ENCODE results near the gene SLBP. TPM values are rescaled to one million over a fixed set of nuclear protein-coding genes. Genes with fewer than 3 reads are reported as not detected.

SLBP gene
- total RNA-seq, 1 donor from 2014 or later, result 11.7 TPM

DNA sequence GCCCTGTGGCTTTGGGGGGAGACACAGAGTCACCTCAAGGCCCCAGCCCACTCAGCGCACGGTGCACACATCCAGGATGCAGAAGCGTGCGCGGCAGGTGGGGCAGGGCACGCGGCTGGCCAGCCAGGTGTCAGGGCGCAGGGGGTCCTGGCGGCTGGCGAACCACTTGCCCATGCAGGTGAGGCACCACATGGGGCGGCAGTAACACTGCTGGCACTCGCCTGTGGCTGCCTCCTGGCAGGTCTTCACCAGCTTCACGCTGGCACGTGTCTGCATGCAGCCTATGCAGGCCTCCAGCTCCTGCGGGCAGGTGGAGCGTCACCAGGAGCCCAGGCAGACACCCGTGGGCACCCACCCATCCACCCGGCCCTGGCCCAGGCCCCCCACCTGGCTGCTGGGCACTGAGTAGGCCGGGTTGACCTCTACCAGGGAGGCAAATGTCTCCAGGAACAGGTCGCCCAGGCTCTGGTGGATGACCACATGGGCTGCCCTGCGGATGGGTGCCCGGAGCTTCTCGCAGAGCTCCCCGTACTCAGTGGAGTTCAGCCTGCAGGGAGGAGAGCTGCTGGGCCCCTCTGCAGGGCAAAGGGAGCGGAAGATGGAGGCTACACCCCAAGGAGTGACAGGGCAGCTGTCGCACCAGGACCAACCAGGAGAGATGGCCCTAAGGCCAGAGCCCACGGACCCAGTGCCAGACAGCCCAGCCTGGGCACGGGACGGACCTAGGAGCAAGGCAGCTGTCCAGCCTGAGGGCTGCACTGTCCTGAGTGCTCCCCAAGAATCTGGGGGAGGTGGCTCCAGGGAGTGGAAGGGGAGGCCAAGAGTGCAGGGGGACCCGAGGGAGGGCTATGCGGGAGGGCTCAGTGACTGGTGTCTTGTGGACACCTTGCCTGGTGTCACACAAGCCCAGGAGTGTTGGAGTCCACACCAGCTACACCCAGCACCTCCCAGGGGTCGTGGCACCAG, 5.3 kb upstream of the SLBP start:
- peaks cover 21% of the 10 kb centered on the region for H3K36me3 ChIP-seq
- DNase-seq, result no peak
- no peak for TF ChIP-seq CTCF (IDR thresholded peaks at IDR 0.05; ENCODE audit: borderline replicate concordance)
- peak overlapping the region; percentile 16 for H3K27ac ChIP-seq (replicated peaks)
- H3K9me3 ChIP-seq (replicated peaks), result no peaks in the 10 kb centered on the region
- no peaks in the 10 kb centered on the region for H3K27me3 ChIP-seq (ENCODE audit: low read depth)
- intact Hi-C loops (cut with micrococcal nuclease), result no loop called here
- no peak overlapping the region for H3K4me3 ChIP-seq
- H3K4me1 ChIP-seq, result peaks cover 95% of the 10 kb centered on the region

- intact Hi-C loops (cut with micrococcal nuclease), result no loop called here
- H3K9me3 ChIP-seq (replicated peaks), result no peaks in the 10 kb centered on the region
- TF ChIP-seq CTCF (IDR thresholded peaks at IDR 0.05; ENCODE audit: borderline replicate concordance), result no peak
- no peak overlapping the region for H3K27ac ChIP-seq (replicated peaks)
- H3K4me3 ChIP-seq, result no peak overlapping the region
- H3K27me3 ChIP-seq (ENCODE audit: low read depth), result no peaks in the 10 kb centered on the region
- peaks cover 21% of the 10 kb centered on the region for H3K36me3 ChIP-seq
- H3K4me1 ChIP-seq, result peaks cover 92% of the 10 kb centered on the region
- no peak for DNase-seq
Measured at GRCh38 chr4:1716065-1716945, 4.2 kb upstream of the SLBP start.

DNA sequence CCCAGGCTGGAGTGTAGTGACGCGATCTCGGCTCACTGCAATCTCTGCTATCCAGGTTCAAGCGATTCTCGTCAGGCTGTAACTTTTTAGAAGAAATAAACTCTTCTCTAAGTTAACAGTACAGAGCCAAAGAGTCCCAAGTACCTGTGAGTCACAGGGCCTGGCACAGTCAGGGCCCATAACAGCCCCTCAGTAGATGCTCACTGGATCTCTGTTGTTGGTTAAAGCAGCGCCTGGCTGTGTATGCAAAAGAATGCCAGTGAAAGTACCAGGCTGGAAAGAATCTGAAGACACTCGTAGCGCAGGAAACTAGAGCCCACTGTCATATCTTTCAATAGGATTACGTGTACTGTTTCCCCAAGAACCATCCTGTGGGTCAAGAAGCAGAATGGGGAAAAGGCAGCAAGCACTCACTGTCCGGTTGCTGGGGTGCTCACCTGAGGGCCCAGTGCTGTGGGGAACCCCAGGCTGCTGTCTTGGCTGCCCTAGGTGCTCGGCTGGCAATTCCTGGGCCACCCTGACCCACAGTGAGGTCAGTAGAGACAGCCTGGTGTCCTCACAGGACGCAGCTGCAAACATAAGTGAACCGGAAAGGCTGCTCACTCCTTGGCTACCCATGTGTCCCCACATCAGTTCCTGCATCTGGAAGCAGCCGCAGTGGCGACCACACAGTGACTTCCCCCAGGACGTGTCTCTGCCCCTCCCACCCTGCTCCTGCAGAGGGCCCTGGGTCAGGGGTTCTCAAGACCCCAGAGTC, 3.1 kb upstream of the SLBP start:
- intact Hi-C loops (cut with micrococcal nuclease), result no loop called here

DNA sequence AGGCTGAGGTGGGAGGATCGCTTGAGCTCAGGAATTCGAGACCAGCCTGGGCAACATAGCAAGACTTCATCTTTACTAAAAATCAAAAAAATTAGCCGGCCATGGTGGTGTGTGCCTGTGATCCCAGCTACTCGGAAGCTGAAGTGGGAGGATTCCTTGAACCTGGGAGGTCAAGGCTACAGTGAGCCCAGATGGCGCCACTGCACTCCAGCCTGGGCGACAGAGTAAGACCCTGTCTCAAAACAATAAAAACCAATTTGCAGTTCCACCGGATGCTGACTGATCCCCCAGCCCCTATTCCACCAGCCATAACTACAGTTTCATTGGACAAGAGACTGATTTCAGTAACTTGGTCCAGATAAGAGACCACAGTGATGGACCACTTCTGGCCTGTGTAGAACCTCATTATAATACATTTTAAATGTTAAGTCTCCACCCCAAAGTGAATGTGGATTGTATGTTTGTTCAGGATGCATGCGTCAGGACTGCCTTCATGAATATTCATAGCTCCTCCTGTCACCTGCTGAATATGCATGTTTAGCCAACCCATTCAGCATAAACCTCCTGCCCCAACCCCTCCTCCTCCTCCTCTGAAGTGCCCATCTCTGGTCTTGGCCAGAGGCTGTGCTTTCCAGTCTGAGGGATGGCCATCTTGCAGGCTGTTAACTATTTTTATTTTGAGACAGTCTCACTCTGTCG, 2.3 kb upstream of the SLBP start:
- intact Hi-C loops (cut with micrococcal nuclease), result no loop called here
- no peaks in the 10 kb centered on the region for H3K27me3 ChIP-seq (ENCODE audit: low read depth)
- peak overlapping the region; percentile 99 for H3K27ac ChIP-seq (replicated peaks)
- no peak for TF ChIP-seq CTCF (IDR thresholded peaks at IDR 0.05; ENCODE audit: borderline replicate concordance)
- H3K36me3 ChIP-seq, result peaks cover 21% of the 10 kb centered on the region
- peaks cover 92% of the 10 kb centered on the region for H3K4me1 ChIP-seq
- no peaks in the 10 kb centered on the region for H3K9me3 ChIP-seq (replicated peaks)
- no peak overlapping the region for H3K4me3 ChIP-seq
- DNase-seq, result no peak

More for the DNA sequence above, 3.1 kb upstream of the SLBP start:
- Histone ChIP-seq H3K4me3 (no peak overlapping the region), H3K27ac (replicated peaks) (peak overlapping the region; percentile 42), H3K36me3 (peaks cover 21% of the 10 kb centered on the region), H3K4me1 (peaks cover 94% of the 10 kb centered on the region), H3K27me3 (ENCODE audit: low read depth) (no peaks in the 10 kb centered on the region), H3K9me3 (replicated peaks) (no peaks in the 10 kb centered on the region)
- TF ChIP-seq CTCF (IDR thresholded peaks at IDR 0.05; ENCODE audit: borderline replicate concordance), result no peak
- DNase-seq, result no peak
